Gastrocnemius medialis (tissue), 4 donors: ENCODE results near the gene CYREN.

Source experiments
- CTCF ChIP-seq, 5 experiments: fragments of 450-650 bp in 3 of 5; fragments of 200-600 bp in 2 of 5; sonication (generic) in 2 of 5; IDR thresholded peaks in 4 of 5; conservative IDR thresholded peaks in 1 of 5; 1 replicate in 4 of 5; 2 replicates in 1 of 5; pipeline ENCODE4 v1.5.1; 2016 to 2019; ENCODE audit warnings: antibody characterized with exemption in 5 of 5, mild to moderate bottlenecking in 3 of 5, moderate library complexity in 3 of 5
- POLR2A ChIP-seq, 2 donors: fragments of 450-650 bp; IDR thresholded peaks; one replicate each; pipeline ENCODE4 v1.6.1; 2017; ENCODE audit warnings: antibody characterized with exemption in 2 of 2, mild to moderate bottlenecking in 2 of 2, moderate library complexity in 2 of 2

- TF ChIP-seq POLR2A (IDR thresholded peaks at IDR 0.05) (no peak), CTCF (IDR thresholded peaks at IDR 0.05 in 4 of 5, conservative IDR thresholded peaks at IDR 0.05 in 1 of 5) (no peak)
These were observed 14.2 kb downstream of the CYREN start for GRCh38 chr7:135156290-135156689.
